Activated CD8-positive, alpha-beta T cell treated with anti-CD3 and anti-CD28 coated beads for 36 hours (primary cell): Measurements from ENCODE around the gene SYT3. TPM values are rescaled to one million over a fixed set of nuclear protein-coding genes. Genes with fewer than 3 reads are reported as not detected.

Source experiments
- ATAC-seq: fragments of 200-7000 bp; cut with Tn5 transposase; one replicate; pipeline ENCODE4 v1.10.0; 2021; ENCODE audit warnings: mild to moderate bottlenecking, moderate library complexity
- CTCF ChIA-PET: fragments of 350-600 bp; sonication (Branson Sonifier 250); formaldehyde crosslinking; loops from one replicate; lab custom pipeline; 2021; ENCODE audit warnings: antibody characterized with exemption; lab: Charles Lee
- POLR2A ChIA-PET: fragments of 350-600 bp; sonication (Branson Sonifier 250); formaldehyde crosslinking; loops from one replicate; lab custom pipeline; 2021; ENCODE audit warnings: antibody characterized with exemption; lab: Charles Lee
- DNase-seq: peaks from one replicate; pipeline ENCODE4 v3.0.0-alpha.2; 2020
- H3K27ac Mint-ChIP-seq: one replicate; pipeline ENCODE4 v1.8.0; 2021; ENCODE audit warnings: mild to moderate bottlenecking, mixed read lengths
- H3K27me3 Mint-ChIP-seq: one replicate; pipeline ENCODE4 v1.8.0; 2021; ENCODE audit warnings: mixed read lengths
- H3K36me3 Mint-ChIP-seq: one replicate; pipeline ENCODE4 v1.8.0; 2021; ENCODE audit warnings: low read depth, mixed read lengths
- H3K4me1 Mint-ChIP-seq: one replicate; pipeline ENCODE4 v1.8.0; 2021; ENCODE audit warnings: low read depth, mixed read lengths
- H3K4me3 Mint-ChIP-seq: one replicate; pipeline ENCODE4 v1.8.0; 2021; ENCODE audit warnings: mild to moderate bottlenecking, moderate library complexity, mixed read lengths
- H3K9me3 Mint-ChIP-seq: one replicate; pipeline ENCODE4 v1.8.0; 2021; ENCODE audit warnings: mixed read lengths
- CTCF ChIP-seq: fragments of 200-600 bp; IDR thresholded peaks from one replicate; pipeline ENCODE4 v1.8.0; 2022; ENCODE audit warnings: antibody characterized with exemption, mild to moderate bottlenecking
- intact Hi-C: fragments of 100-400 bp; cut with micrococcal nuclease; formaldehyde crosslinking; loops from one replicate; pipeline ENCODE4 v1.10.0; 2022
- total RNA-seq, 2 experiments: library from RNA; stranded (reverse); gene quantifications; one replicate each; pipeline ENCODE4 v1.2.3, GENCODE V29; 2021

Gene SYT3
- total RNA-seq, 2 experiments from 2014 or later = not detected

GRCh38 chr19:50629801-50630200 is 9.9 kb downstream of the SYT3 start:
- intact Hi-C loops = no loop called here
- DNase-seq (no peak), ATAC-seq (no peak)
- no peak overlapping the region for H3K4me3 Mint-ChIP-seq
- peaks cover 6% of the 10 kb centered on the region for H3K36me3 Mint-ChIP-seq
- TF ChIP-seq CTCF = no peak
- ChIA-PET POLR2A (no interaction called here), CTCF (interaction anchor here (1.5 kb wide), 1 partner anchor 92 kb away, joined by 3 read pairs; no protein-coding TSS in a partner anchor)
- H3K27me3 Mint-ChIP-seq = peaks cover 7% of the 10 kb centered on the region
- peaks cover 11% of the 10 kb centered on the region for H3K9me3 Mint-ChIP-seq
- H3K27ac Mint-ChIP-seq = no peak overlapping the region
- H3K4me1 Mint-ChIP-seq = no peaks in the 10 kb centered on the region

GRCh38 chr19:50629194-50629593 is 10.5 kb downstream of the SYT3 start:
- POLR2A ChIA-PET = no interaction called here
- H3K4me3 Mint-ChIP-seq = no peak overlapping the region
- H3K27me3 Mint-ChIP-seq = peaks cover 7% of the 10 kb centered on the region
- DNase-seq = no peak
- H3K4me1 Mint-ChIP-seq = no peaks in the 10 kb centered on the region
- no peak for ATAC-seq
- no peak overlapping the region for H3K27ac Mint-ChIP-seq
- intact Hi-C loops = no loop called here
- CTCF ChIA-PET = interaction anchor here (1.5 kb wide), 1 partner anchor 91 kb away, joined by 3 read pairs; no protein-coding TSS in a partner anchor
- TF ChIP-seq CTCF = no peak
- peaks cover 10% of the 10 kb centered on the region for H3K9me3 Mint-ChIP-seq
- H3K36me3 Mint-ChIP-seq = peaks cover 5% of the 10 kb centered on the region

- H3K9me3 Mint-ChIP-seq = peaks cover 6% of the 10 kb centered on the region
- peaks cover 2% of the 10 kb centered on the region for H3K36me3 Mint-ChIP-seq
- no peak overlapping the region for H3K27ac Mint-ChIP-seq
- no peaks in the 10 kb centered on the region for H3K4me1 Mint-ChIP-seq
- ATAC-seq (no peak), DNase-seq (no peak)
- H3K4me3 Mint-ChIP-seq = no peak overlapping the region
- CTCF ChIA-PET = interaction anchor here (1.5 kb wide), 1 partner anchor 91 kb away, joined by 3 read pairs; no protein-coding TSS in a partner anchor
- POLR2A ChIA-PET = no interaction called here
- TF ChIP-seq CTCF = no peak
- peaks cover 5% of the 10 kb centered on the region for H3K27me3 Mint-ChIP-seq
- intact Hi-C loops = no loop called here
These were observed 11.1 kb downstream of the SYT3 start for GRCh38 chr19:50628551-50628950.

DNA sequence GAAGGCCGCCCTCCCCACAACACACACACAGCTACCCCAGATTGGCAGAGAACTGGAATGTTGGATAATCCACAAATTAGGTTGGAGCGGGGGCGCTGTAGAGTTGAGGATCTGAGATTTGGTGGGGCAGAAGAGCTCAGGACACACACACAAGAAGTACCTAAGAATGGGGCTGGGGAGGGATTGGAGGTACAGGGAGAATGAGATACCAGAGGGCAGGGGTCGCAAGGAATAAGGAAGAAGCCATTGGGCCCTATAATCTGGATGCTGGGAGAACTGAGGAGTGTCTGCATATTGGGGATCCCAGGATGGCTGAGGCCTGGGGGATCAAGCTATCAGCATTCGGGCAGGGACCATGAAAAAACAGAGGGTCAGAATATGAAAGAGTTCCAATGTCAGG is 11.5 kb downstream of the SYT3 start:
- ATAC-seq = no peak
- H3K4me1 Mint-ChIP-seq = no peaks in the 10 kb centered on the region
- POLR2A ChIA-PET = no interaction called here
- no peak for DNase-seq
- TF ChIP-seq CTCF = no peak
- no peaks in the 10 kb centered on the region for H3K36me3 Mint-ChIP-seq
- H3K27me3 Mint-ChIP-seq = peaks cover 5% of the 10 kb centered on the region
- no peak overlapping the region for H3K27ac Mint-ChIP-seq
- no peak overlapping the region for H3K4me3 Mint-ChIP-seq
- CTCF ChIA-PET = interaction anchor here (1.1 to 1.5 kb wide), 2 partner anchors 90 to 175 kb away, joined by 3 read pairs; no protein-coding TSS in a partner anchor
- peaks cover 2% of the 10 kb centered on the region for H3K9me3 Mint-ChIP-seq
- intact Hi-C loops = no loop called here

GRCh38 chr19:50626795-50627194 is 12.9 kb downstream of the SYT3 start:
- ChIA-PET CTCF (interaction anchor here (1.1 kb wide), 1 partner anchor 176 kb away, joined by 3 read pairs; no protein-coding TSS in a partner anchor), POLR2A (interaction anchor here (0.7 kb wide), 1 partner anchor 675 kb away, joined by 4 read pairs; no protein-coding TSS in a partner anchor)
- H3K36me3 Mint-ChIP-seq = no peaks in the 10 kb centered on the region
- DNase-seq = no peak
- H3K4me1 Mint-ChIP-seq = no peaks in the 10 kb centered on the region
- peaks cover 5% of the 10 kb centered on the region for H3K27me3 Mint-ChIP-seq
- no peak for TF ChIP-seq CTCF
- intact Hi-C loops = no loop called here
- no peak overlapping the region for H3K4me3 Mint-ChIP-seq
- no peak for ATAC-seq
- no peak overlapping the region for H3K27ac Mint-ChIP-seq
- no peaks in the 10 kb centered on the region for H3K9me3 Mint-ChIP-seq
